ENCODE data around the gene TEX55. TPM values are rescaled to one million over a fixed set of nuclear protein-coding genes. Genes with fewer than 3 reads are reported as not detected.

The TEX55 gene
- total RNA-seq, 1 donor from 2014 or later, result not detected

Other genes starting within 250 kb of the TEX55 start
- 0.21 TPM in 1 of 2 replicates, not detected in the other for gene IGSF11, start 111.3 kb upstream of the TEX55 start, total RNA-seq
- not detected in 2 replicates for gene UPK1B, start 27.4 kb downstream of the TEX55 start, total RNA-seq
- 17.2 and 20.1 TPM in 2 replicates for gene B4GALT4, start 94.7 kb downstream of the TEX55 start, total RNA-seq
- gene ARHGAP31, start 148.2 kb downstream of the TEX55 start, total RNA-seq, result 13.2 and 14.0 TPM in 2 replicates

Data from activated T-helper 2 cell treated with anti-CD3 and anti-CD28 coated beads, Interferon-gamma antibody, Interleukin-2, Interleukin-4, amounts not matched to agents 10 μg/mL and 5 μg/mL and 100 μg/mL, durations not matched to agents 14 hours and 24 hours and 36 hours (primary cell).